ENCODE data around the gene FAM184A. TPM values are rescaled to one million over a fixed set of nuclear protein-coding genes. Genes with fewer than 3 reads are reported as not detected.
A peak's percentile ranks its signal among the peaks of the same experiment; 100 is the strongest.

FAM184A gene
- total and polyA plus RNA-seq, 2 experiments from 2014 or later, result 13.7 to 18.6 TPM

- peak overlapping the region; percentile 99 for H3K4me2 ChIP-seq
These were observed 142.3 kb downstream of the FAM184A start for GRCh38 chr6:118935978-118936703.

More at GRCh38 chr6:118935978-118936703, 142.3 kb downstream of the FAM184A start:
- H3K4me1 ChIP-seq (ENCODE audit: insufficient read depth), result peaks cover 7% of the 10 kb centered on the region
- H3K4me1 Mint-ChIP-seq, result peaks cover 18% of the 10 kb centered on the region
- H3K9me2 ChIP-seq (ENCODE audit: insufficient read depth), result no peaks in the 10 kb centered on the region; the same call in 1 of the 2 replicates
- DNase-seq (ENCODE audit: low spot score) (no peak), ATAC-seq (no peak)
- 0 out of 2 replicates have a peak, but pooled peaks cover 2% of the 10 kb centered on the region for H3F3A ChIP-seq (replicated peaks; ENCODE audit: low read depth)
- peaks cover 2% of the 10 kb centered on the region for H3K27me3 Mint-ChIP-seq (ENCODE audit: insufficient read depth, low read depth, poor library complexity)
- no peak overlapping the region for H3K27ac ChIP-seq (ENCODE audit: low read depth)
- no peak overlapping the region for H2AFZ ChIP-seq
- H3K79me2 ChIP-seq (replicated peaks; ENCODE audit: insufficient read depth), result peaks cover 75% of the 10 kb centered on the region
- H3K27ac Mint-ChIP-seq, result no peak overlapping the region
- H3K9me3 Mint-ChIP-seq, result peaks cover 30% of the 10 kb centered on the region
- no peaks in the 10 kb centered on the region for H3K27me3 ChIP-seq (ENCODE audit: insufficient read depth)
- peaks cover 56% of the 10 kb centered on the region for H3K36me3 Mint-ChIP-seq (ENCODE audit: low read depth)
- peak overlapping the region; percentile 99 for H3K4me3 ChIP-seq
- TF ChIP-seq POLR2AphosphoS5 (IDR thresholded peaks at IDR 0.05; ENCODE audit: low read depth) (no peak), EZH2 (IDR thresholded peaks at IDR 0.05; ENCODE audit: low read depth, unreplicated experiment) (no peak), EZH2phosphoT487 (IDR thresholded peaks at IDR 0.05; ENCODE audit: unreplicated experiment) (no peak), STAT1 (IDR thresholded peaks at IDR 0.05; ENCODE audit: unreplicated experiment) (no peak), CREB1 (CRISPR knock-in tag; IDR thresholded peaks at IDR 0.05; ENCODE audit: low read depth) (no peak), JUNB (IDR thresholded peaks at IDR 0.05; ENCODE audit: unreplicated experiment) (no peak), ZNF331 (CRISPR knock-in tag; IDR thresholded peaks at IDR 0.05; ENCODE audit: low read depth) (no peak), ZNF462 (CRISPR knock-in tag; IDR thresholded peaks at IDR 0.05) (no peak), CTCF (conservative IDR thresholded peaks at IDR 0.05; ENCODE audit: low read depth in 2 of 2) (no peak), ETS1 (IDR thresholded peaks at IDR 0.05) (no peak), NANOG (IDR thresholded peaks at IDR 0.05; ENCODE audit: borderline replicate concordance) (no peak), ZNF114 (CRISPR knock-in tag; IDR thresholded peaks at IDR 0.05) (no peak), REST (IDR thresholded peaks at IDR 0.05; ENCODE audit: unreplicated experiment) (no peak)
- peak overlapping the region; percentile 84 for H3K4me3 Mint-ChIP-seq
- H3K36me3 ChIP-seq (ENCODE audit: insufficient read depth), result peaks cover 9% of the 10 kb centered on the region; the same call in 1 of the 2 replicates
- peaks cover 8% of the 10 kb centered on the region for H4K20me1 ChIP-seq (replicated peaks; ENCODE audit: insufficient read depth)

All from GM23338 (cell line).